GM23338 (cell line): Measurements from ENCODE around the gene SHISA6. TPM values are rescaled to one million over a fixed set of nuclear protein-coding genes. Genes with fewer than 3 reads are reported as not detected.

Source experiments
- ATAC-seq: fragments of 200-7000 bp; cut with Tn5 transposase; 3 replicates; pipeline ENCODE4 v1.9.1; 2020
- DNase-seq: peaks from one replicate; pipeline ENCODE4 v3.0.0-alpha.2; 2015; ENCODE audit warnings: low spot score
- H2AFZ ChIP-seq: fragments of 200-600 bp; sonication (generic); 2 replicates; pipeline ENCODE4 v1.8.0; 2016; ENCODE audit warnings: antibody characterized with exemption, mild to moderate bottlenecking, moderate library complexity
- H3F3A ChIP-seq: fragments of 200-600 bp; sonication (generic); replicated peaks from 2 replicates; pipeline ENCODE4 v1.8.0; 2017; ENCODE audit warnings: antibody characterized with exemption, mixed run types, low read depth
- H3K27ac ChIP-seq: fragments of 200-600 bp; sonication (generic); 2 replicates; pipeline ENCODE4 v1.6.1; 2016; ENCODE audit warnings: low read depth
- H3K27me3 ChIP-seq: fragments of 200-600 bp; sonication (generic); 2 replicates; pipeline ENCODE4 v1.8.0; 2016; ENCODE audit warnings: mild to moderate bottlenecking, mixed run types, moderate library complexity; ENCODE audit not compliant: insufficient read depth
- H3K36me3 ChIP-seq: fragments of 200-600 bp; sonication (generic); 2 replicates; pipeline ENCODE4 v1.8.0; 2016; ENCODE audit warnings: mild to moderate bottlenecking; ENCODE audit not compliant: insufficient read depth
- H3K4me1 ChIP-seq: fragments of 200-600 bp; sonication (generic); 2 replicates; pipeline ENCODE4 v1.8.0; 2016; ENCODE audit warnings: mild to moderate bottlenecking, moderate library complexity; ENCODE audit not compliant: insufficient read depth
- H3K4me2 ChIP-seq: fragments of 200-600 bp; sonication (generic); 2 replicates; pipeline ENCODE4 v1.7.1; 2017; ENCODE audit warnings: mixed run types
- H3K4me3 ChIP-seq: fragments of 200-600 bp; sonication (generic); 2 replicates; pipeline ENCODE4 v1.6.1; 2016; ENCODE audit warnings: mixed run types
- H3K79me2 ChIP-seq: fragments of 200-600 bp; sonication (generic); replicated peaks from 2 replicates; pipeline ENCODE4 v1.8.0; 2017; ENCODE audit warnings: mild to moderate bottlenecking; ENCODE audit not compliant: insufficient read depth
- H3K9me2 ChIP-seq: fragments of 200-600 bp; sonication (generic); 2 replicates; pipeline ENCODE4 v1.8.0; 2017; ENCODE audit not compliant: insufficient read depth
- H4K20me1 ChIP-seq: fragments of 200-600 bp; sonication (generic); replicated peaks from 2 replicates; pipeline ENCODE4 v1.8.0; 2017; ENCODE audit warnings: mild to moderate bottlenecking; ENCODE audit not compliant: insufficient read depth
- H3K27ac Mint-ChIP-seq: 2 replicates; pipeline ENCODE4 v1.8.0; 2020; ENCODE audit warnings: inconsistent platforms, mild to moderate bottlenecking, moderate library complexity, mixed read lengths
- H3K27me3 Mint-ChIP-seq: 3 replicates; pipeline ENCODE4 v1.8.0; 2022; ENCODE audit warnings: low read depth, mild to moderate bottlenecking, moderate library complexity, mixed read lengths, inconsistent platforms; ENCODE audit not compliant: insufficient read depth, poor library complexity
- H3K36me3 Mint-ChIP-seq: 3 replicates; pipeline ENCODE4 v1.8.0; 2021; ENCODE audit warnings: low read depth, mild to moderate bottlenecking, inconsistent platforms, moderate library complexity, mixed read lengths
- H3K4me1 Mint-ChIP-seq: 3 replicates; pipeline ENCODE4 v1.8.0; 2020; ENCODE audit warnings: mild to moderate bottlenecking, inconsistent platforms, mixed read lengths
- H3K4me3 Mint-ChIP-seq: 3 replicates; pipeline ENCODE4 v1.8.0; 2021; ENCODE audit warnings: moderate library complexity, mild to moderate bottlenecking, inconsistent platforms, mixed read lengths
- H3K9me3 Mint-ChIP-seq: 3 replicates; pipeline ENCODE4 v1.8.0; 2020; ENCODE audit warnings: moderate library complexity, mild to moderate bottlenecking, inconsistent platforms, mixed read lengths
- EZH2 ChIP-seq: fragments of 200-600 bp; sonication (generic); IDR thresholded peaks from one replicate; pipeline ENCODE4 v1.8.0; 2017; ENCODE audit warnings: antibody characterized with exemption, mild to moderate bottlenecking, low read depth; ENCODE audit not compliant: unreplicated experiment
- EZH2phosphoT487 ChIP-seq: fragments of 200-600 bp; sonication (generic); IDR thresholded peaks from one replicate; pipeline ENCODE4 v1.8.1; 2018; ENCODE audit warnings: antibody characterized with exemption; ENCODE audit not compliant: unreplicated experiment
- JUNB ChIP-seq: IDR thresholded peaks from one replicate; pipeline ENCODE4 v1.6.1; 2016; ENCODE audit warnings: antibody characterized with exemption; ENCODE audit not compliant: unreplicated experiment
- NANOG ChIP-seq: IDR thresholded peaks from 2 replicates; pipeline ENCODE4 v1.6.1; 2016; ENCODE audit warnings: antibody characterized with exemption, borderline replicate concordance
- POLR2AphosphoS5 ChIP-seq: IDR thresholded peaks from 2 replicates; pipeline ENCODE4 v1.6.1; 2016; ENCODE audit warnings: antibody characterized with exemption, low read depth
- STAT1 ChIP-seq: IDR thresholded peaks from one replicate; pipeline ENCODE4 v1.6.1; 2016; ENCODE audit warnings: antibody characterized with exemption; ENCODE audit not compliant: unreplicated experiment
- ZNF114 ChIP-seq: fragments of 250-450 bp; sonication (Bioruptor Pico); IDR thresholded peaks from 2 replicates; pipeline ENCODE4 v1.5.0; 2020; ENCODE audit warnings: mild to moderate bottlenecking, moderate library complexity
- ZNF331 ChIP-seq: fragments of 250-450 bp; sonication (Bioruptor Pico); IDR thresholded peaks from 2 replicates; pipeline ENCODE4 v1.5.0; 2020; ENCODE audit warnings: low read depth, mild to moderate bottlenecking, moderate library complexity
- polyA plus RNA-seq: library from polyadenylated mRNA; unstranded; fragments of >200 nt; fragmentation: Nextera tagmentation; extraction: Ambion mirVana; gene quantifications from 2 replicates; pipeline ENCODE4 v1.2.1, GENCODE V29; 2016
- total RNA-seq: library from RNA; depleted of rRNA; stranded (reverse); fragments of >200 nt; shearing (Covaris generic); gene quantifications from 2 replicates; pipeline ENCODE4 v1.2.3, GENCODE V29; 2014
- TF ChIP-seq, protein P1 (sequence below): fragments of 250-450 bp; sonication (Bioruptor Pico); IDR thresholded peaks from 2 replicates; pipeline ENCODE4 v1.5.0; 2020; ENCODE audit warnings: mild to moderate bottlenecking, moderate library complexity
- TF ChIP-seq, protein P2 (sequence below): IDR thresholded peaks from 2 replicates; pipeline ENCODE4 v1.6.1; 2016; ENCODE audit warnings: antibody characterized with exemption

Gene SHISA6
- total and polyA plus RNA-seq, 2 experiments from 2014 or later: 0.52 TPM; not detected in 1

DNA sequence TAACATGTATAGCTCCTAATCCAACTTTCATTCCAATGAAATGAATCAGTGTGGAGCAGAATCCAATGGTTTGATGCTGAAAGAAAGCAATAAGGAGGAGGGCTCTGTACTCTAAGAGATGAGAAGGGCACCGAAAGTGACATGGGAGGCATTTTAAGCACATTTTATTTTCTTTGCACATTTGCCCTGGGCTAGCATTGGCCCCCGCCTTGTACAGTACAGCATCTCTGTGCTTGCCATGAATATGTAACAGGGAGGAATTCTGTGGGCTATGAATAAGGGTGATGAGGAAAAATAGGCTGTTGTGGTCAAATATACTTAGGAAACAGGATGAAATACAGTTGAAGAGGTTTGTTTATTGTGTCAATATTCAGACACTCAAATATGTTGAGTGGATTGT, 45.2 kb upstream of the SHISA6 start (continued):
- TF ChIP-seq, protein P1, sequence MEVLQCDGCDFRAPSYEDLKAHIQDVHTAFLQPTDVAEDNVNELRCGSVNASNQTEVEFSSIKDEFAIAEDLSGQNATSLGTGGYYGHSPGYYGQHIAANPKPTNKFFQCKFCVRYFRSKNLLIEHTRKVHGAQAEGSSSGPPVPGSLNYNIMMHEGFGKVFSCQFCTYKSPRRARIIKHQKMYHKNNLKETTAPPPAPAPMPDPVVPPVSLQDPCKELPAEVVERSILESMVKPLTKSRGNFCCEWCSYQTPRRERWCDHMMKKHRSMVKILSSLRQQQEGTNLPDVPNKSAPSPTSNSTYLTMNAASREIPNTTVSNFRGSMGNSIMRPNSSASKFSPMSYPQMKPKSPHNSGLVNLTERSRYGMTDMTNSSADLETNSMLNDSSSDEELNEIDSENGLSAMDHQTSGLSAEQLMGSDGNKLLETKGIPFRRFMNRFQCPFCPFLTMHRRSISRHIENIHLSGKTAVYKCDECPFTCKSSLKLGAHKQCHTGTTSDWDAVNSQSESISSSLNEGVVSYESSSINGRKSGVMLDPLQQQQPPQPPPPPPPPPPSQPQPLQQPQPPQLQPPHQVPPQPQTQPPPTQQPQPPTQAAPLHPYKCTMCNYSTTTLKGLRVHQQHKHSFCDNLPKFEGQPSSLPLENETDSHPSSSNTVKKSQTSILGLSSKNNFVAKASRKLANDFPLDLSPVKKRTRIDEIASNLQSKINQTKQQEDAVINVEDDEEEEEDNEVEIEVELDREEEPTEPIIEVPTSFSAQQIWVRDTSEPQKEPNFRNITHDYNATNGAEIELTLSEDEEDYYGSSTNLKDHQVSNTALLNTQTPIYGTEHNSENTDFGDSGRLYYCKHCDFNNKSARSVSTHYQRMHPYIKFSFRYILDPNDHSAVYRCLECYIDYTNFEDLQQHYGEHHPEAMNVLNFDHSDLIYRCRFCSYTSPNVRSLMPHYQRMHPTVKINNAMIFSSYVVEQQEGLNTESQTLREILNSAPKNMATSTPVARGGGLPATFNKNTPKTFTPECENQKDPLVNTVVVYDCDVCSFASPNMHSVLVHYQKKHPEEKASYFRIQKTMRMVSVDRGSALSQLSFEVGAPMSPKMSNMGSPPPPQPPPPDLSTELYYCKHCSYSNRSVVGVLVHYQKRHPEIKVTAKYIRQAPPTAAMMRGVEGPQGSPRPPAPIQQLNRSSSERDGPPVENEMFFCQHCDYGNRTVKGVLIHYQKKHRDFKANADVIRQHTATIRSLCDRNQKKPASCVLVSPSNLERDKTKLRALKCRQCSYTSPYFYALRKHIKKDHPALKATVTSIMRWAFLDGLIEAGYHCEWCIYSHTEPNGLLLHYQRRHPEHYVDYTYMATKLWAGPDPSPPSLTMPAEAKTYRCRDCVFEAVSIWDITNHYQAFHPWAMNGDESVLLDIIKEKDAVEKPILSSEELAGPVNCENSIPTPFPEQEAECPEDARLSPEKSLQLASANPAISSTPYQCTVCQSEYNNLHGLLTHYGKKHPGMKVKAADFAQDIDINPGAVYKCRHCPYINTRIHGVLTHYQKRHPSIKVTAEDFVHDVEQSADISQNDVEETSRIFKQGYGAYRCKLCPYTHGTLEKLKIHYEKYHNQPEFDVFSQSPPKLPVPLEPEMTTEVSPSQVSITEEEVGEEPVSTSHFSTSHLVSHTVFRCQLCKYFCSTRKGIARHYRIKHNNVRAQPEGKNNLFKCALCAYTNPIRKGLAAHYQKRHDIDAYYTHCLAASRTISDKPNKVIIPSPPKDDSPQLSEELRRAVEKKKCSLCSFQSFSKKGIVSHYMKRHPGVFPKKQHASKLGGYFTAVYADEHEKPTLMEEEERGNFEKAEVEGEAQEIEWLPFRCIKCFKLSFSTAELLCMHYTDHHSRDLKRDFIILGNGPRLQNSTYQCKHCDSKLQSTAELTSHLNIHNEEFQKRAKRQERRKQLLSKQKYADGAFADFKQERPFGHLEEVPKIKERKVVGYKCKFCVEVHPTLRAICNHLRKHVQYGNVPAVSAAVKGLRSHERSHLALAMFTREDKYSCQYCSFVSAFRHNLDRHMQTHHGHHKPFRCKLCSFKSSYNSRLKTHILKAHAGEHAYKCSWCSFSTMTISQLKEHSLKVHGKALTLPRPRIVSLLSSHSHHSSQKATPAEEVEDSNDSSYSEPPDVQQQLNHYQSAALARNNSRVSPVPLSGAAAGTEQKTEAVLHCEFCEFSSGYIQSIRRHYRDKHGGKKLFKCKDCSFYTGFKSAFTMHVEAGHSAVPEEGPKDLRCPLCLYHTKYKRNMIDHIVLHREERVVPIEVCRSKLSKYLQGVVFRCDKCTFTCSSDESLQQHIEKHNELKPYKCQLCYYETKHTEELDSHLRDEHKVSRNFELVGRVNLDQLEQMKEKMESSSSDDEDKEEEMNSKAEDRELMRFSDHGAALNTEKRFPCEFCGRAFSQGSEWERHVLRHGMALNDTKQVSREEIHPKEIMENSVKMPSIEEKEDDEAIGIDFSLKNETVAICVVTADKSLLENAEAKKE (CRISPR knock-in tag): no peak
- no peak for TF ChIP-seq STAT1

DNA sequence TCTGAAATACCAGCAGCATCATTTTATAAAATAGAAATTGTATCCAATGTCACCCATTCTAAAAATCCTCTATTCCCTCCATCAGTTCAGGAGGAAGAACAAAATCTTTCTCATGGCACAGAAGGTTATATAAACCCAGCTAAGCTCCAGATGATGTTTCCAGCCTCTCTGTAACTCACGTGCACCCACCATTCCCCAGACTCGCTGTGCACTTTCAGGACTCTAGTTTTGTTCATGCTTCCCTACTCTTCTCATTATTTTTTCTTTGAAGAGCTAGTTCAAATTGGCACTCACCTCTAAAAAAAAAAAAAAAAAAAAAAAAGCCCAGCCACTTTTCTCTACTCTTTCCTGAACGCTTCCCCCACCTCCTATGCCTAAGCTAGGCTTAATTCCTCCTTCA, 36.0 kb upstream of the SHISA6 start:
- Histone ChIP-seq H4K20me1 (no peaks in the 10 kb centered on the region), H3F3A (no peaks in the 10 kb centered on the region), H3K4me2 (no peak overlapping the region), H2AFZ (no peak overlapping the region), H3K4me1 (no peaks in the 10 kb centered on the region), H3K36me3 (no peaks in the 10 kb centered on the region; the same call in 1 of the 2 replicates), H3K4me3 (no peak overlapping the region), H3K27me3 (no peaks in the 10 kb centered on the region), H3K9me2 (no peaks in the 10 kb centered on the region), H3K27ac (no peak overlapping the region), H3K79me2 (no peaks in the 10 kb centered on the region)
- peaks cover 10% of the 10 kb centered on the region for H3K27me3 Mint-ChIP-seq
- H3K27ac Mint-ChIP-seq: no peak overlapping the region
- H3K9me3 Mint-ChIP-seq: peaks cover 100% of the 10 kb centered on the region
- ATAC-seq (no peak), DNase-seq (no peak)
- no peak overlapping the region for H3K4me3 Mint-ChIP-seq
- no peaks in the 10 kb centered on the region for H3K4me1 Mint-ChIP-seq
- peaks cover 46% of the 10 kb centered on the region for H3K36me3 Mint-ChIP-seq
- TF ChIP-seq EZH2: no peak
- TF ChIP-seq, protein P2, sequence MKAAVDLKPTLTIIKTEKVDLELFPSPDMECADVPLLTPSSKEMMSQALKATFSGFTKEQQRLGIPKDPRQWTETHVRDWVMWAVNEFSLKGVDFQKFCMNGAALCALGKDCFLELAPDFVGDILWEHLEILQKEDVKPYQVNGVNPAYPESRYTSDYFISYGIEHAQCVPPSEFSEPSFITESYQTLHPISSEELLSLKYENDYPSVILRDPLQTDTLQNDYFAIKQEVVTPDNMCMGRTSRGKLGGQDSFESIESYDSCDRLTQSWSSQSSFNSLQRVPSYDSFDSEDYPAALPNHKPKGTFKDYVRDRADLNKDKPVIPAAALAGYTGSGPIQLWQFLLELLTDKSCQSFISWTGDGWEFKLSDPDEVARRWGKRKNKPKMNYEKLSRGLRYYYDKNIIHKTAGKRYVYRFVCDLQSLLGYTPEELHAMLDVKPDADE: no peak
- no peak for TF ChIP-seq ZNF331 (CRISPR knock-in tag)
- no peak for TF ChIP-seq EZH2phosphoT487
- TF ChIP-seq ZNF114 (CRISPR knock-in tag): no peak
- TF ChIP-seq NANOG: no peak
- no peak for TF ChIP-seq JUNB
- TF ChIP-seq, protein P1 (CRISPR knock-in tag): no peak
- no peak for TF ChIP-seq POLR2AphosphoS5
